Rectal smooth muscle tissue (tissue), 1 donor: ENCODE measurements around the gene CEMIP.

ENCODE experiments used
- H3K27ac ChIP-seq: one replicate; pipeline ENCODE4 v1.7.0; 2013; ENCODE audit warnings: low read depth, low read length, inconsistent platforms
- H3K27me3 ChIP-seq: one replicate; pipeline ENCODE4 v1.7.0; 2013; ENCODE audit warnings: low read length; ENCODE audit not compliant: control insufficient read depth, insufficient read depth
- H3K36me3 ChIP-seq: one replicate; pipeline ENCODE4 v1.7.0; 2013; ENCODE audit warnings: low read length; ENCODE audit not compliant: control insufficient read depth, insufficient read depth
- H3K4me1 ChIP-seq: one replicate; pipeline ENCODE4 v1.7.0; 2013; ENCODE audit warnings: low read length; ENCODE audit not compliant: control insufficient read depth, insufficient read depth
- H3K4me3 ChIP-seq: one replicate; pipeline ENCODE4 v1.7.0; 2013; ENCODE audit warnings: low read length
- H3K9ac ChIP-seq: one replicate; pipeline ENCODE4 v1.7.0; 2013; ENCODE audit warnings: low read length

The CEMIP gene

GRCh38 chr15:80836223-80836622 lies 57.1 kb downstream of the CEMIP start:
- peaks cover 5% of the 10 kb centered on the region for H3K4me1 ChIP-seq
- no peaks in the 10 kb centered on the region for H3K36me3 ChIP-seq
- H3K27me3 ChIP-seq, result no peaks in the 10 kb centered on the region
- H3K9ac ChIP-seq, result no peak overlapping the region
- H3K27ac ChIP-seq, result no peak overlapping the region
- H3K4me3 ChIP-seq, result no peak overlapping the region

- H3K4me3 ChIP-seq, result no peak overlapping the region
- no peak overlapping the region for H3K27ac ChIP-seq
- H3K36me3 ChIP-seq, result no peaks in the 10 kb centered on the region
- peaks cover 5% of the 10 kb centered on the region for H3K4me1 ChIP-seq
- H3K9ac ChIP-seq, result no peak overlapping the region
- H3K27me3 ChIP-seq, result no peaks in the 10 kb centered on the region
Observed at GRCh38 chr15:80837006-80837405, 57.8 kb downstream of the CEMIP start.

GRCh38 chr15:80838012-80838411 lies 58.8 kb downstream of the CEMIP start:
- H3K36me3 ChIP-seq, result no peaks in the 10 kb centered on the region

GRCh38 chr15:80838666-80839065 lies 59.5 kb downstream of the CEMIP start:
- H3K4me1 ChIP-seq, result peaks cover 5% of the 10 kb centered on the region
- no peak overlapping the region for H3K4me3 ChIP-seq
- H3K36me3 ChIP-seq, result no peaks in the 10 kb centered on the region
- H3K27ac ChIP-seq, result no peak overlapping the region
- H3K9ac ChIP-seq, result no peak overlapping the region
- no peaks in the 10 kb centered on the region for H3K27me3 ChIP-seq

More at GRCh38 chr15:80838012-80838411, 58.8 kb downstream of the CEMIP start:
- Histone ChIP-seq H3K9ac (no peak overlapping the region), H3K27me3 (no peaks in the 10 kb centered on the region), H3K4me3 (no peak overlapping the region), H3K27ac (no peak overlapping the region), H3K4me1 (peaks cover 5% of the 10 kb centered on the region)

GRCh38 chr15:80839764-80840130 lies 60.6 kb downstream of the CEMIP start:
- Histone ChIP-seq H3K27me3 (no peaks in the 10 kb centered on the region), H3K27ac (peak overlapping the region; percentile 21), H3K4me3 (no peak overlapping the region), H3K4me1 (peaks cover 5% of the 10 kb centered on the region), H3K9ac (no peak overlapping the region), H3K36me3 (no peaks in the 10 kb centered on the region)

GRCh38 chr15:80840182-80841130 lies 61.3 kb downstream of the CEMIP start:
- peak overlapping the region; percentile 21 for H3K27ac ChIP-seq
- H3K4me1 ChIP-seq, result peaks cover 3% of the 10 kb centered on the region
- no peak overlapping the region for H3K4me3 ChIP-seq
- no peak overlapping the region for H3K9ac ChIP-seq
- H3K27me3 ChIP-seq, result no peaks in the 10 kb centered on the region
- no peaks in the 10 kb centered on the region for H3K36me3 ChIP-seq

- Histone ChIP-seq H3K4me1 (no peaks in the 10 kb centered on the region), H3K27ac (no peak overlapping the region), H3K36me3 (no peaks in the 10 kb centered on the region), H3K4me3 (no peak overlapping the region), H3K27me3 (no peaks in the 10 kb centered on the region), H3K9ac (no peak overlapping the region)
Observed at GRCh38 chr15:80841541-80841940, 62.4 kb downstream of the CEMIP start.

GRCh38 chr15:80844011-80844732 lies 65.0 kb downstream of the CEMIP start:
- no peak overlapping the region for H3K27ac ChIP-seq
- no peak overlapping the region for H3K9ac ChIP-seq
- no peaks in the 10 kb centered on the region for H3K36me3 ChIP-seq
- H3K4me1 ChIP-seq, result no peaks in the 10 kb centered on the region
- no peaks in the 10 kb centered on the region for H3K27me3 ChIP-seq
- no peak overlapping the region for H3K4me3 ChIP-seq

GRCh38 chr15:80846031-80846815 lies 67.1 kb downstream of the CEMIP start:
- H3K27me3 ChIP-seq, result no peaks in the 10 kb centered on the region
- no peak overlapping the region for H3K27ac ChIP-seq

GRCh38 chr15:80849308-80849707 lies 70.1 kb downstream of the CEMIP start:
- Histone ChIP-seq H3K27ac (no peak overlapping the region), H3K36me3 (no peaks in the 10 kb centered on the region), H3K9ac (no peak overlapping the region), H3K4me3 (no peak overlapping the region), H3K27me3 (no peaks in the 10 kb centered on the region), H3K4me1 (no peaks in the 10 kb centered on the region)

More at GRCh38 chr15:80846031-80846815, 67.1 kb downstream of the CEMIP start:
- H3K36me3 ChIP-seq, result no peaks in the 10 kb centered on the region
- no peak overlapping the region for H3K4me3 ChIP-seq
- H3K4me1 ChIP-seq, result no peaks in the 10 kb centered on the region
- H3K9ac ChIP-seq, result no peak overlapping the region

- H3K36me3 ChIP-seq, result no peaks in the 10 kb centered on the region
- no peaks in the 10 kb centered on the region for H3K4me1 ChIP-seq
- H3K27ac ChIP-seq, result no peak overlapping the region
Observed at GRCh38 chr15:80850941-80851451, 71.8 kb downstream of the CEMIP start.

GRCh38 chr15:80852676-80853075 lies 73.5 kb downstream of the CEMIP start:
- H3K4me1 ChIP-seq, result no peaks in the 10 kb centered on the region
- no peak overlapping the region for H3K4me3 ChIP-seq
- H3K27ac ChIP-seq, result no peak overlapping the region
- H3K9ac ChIP-seq, result no peak overlapping the region
- H3K27me3 ChIP-seq, result no peaks in the 10 kb centered on the region
- no peaks in the 10 kb centered on the region for H3K36me3 ChIP-seq

More at GRCh38 chr15:80850941-80851451, 71.8 kb downstream of the CEMIP start:
- Histone ChIP-seq H3K4me3 (no peak overlapping the region), H3K27me3 (no peaks in the 10 kb centered on the region), H3K9ac (no peak overlapping the region)
